SK-N-SH treated with all-trans-retinoic acid at 6 μM for 48 hours (cell line): ENCODE measurements around the gene ACO1.

Experiments
- ISL1 ChIP-seq: fragments of 250-450 bp; sonication (Bioruptor Pico); IDR thresholded peaks from 2 replicates; pipeline ENCODE4 v2.1.2; 2022; ENCODE audit warnings: mild to moderate bottlenecking, moderate library complexity
- OSR1 ChIP-seq: fragments of 250-450 bp; sonication (Bioruptor Pico); IDR thresholded peaks from 2 replicates; pipeline ENCODE4 v1.8.0; 2022; ENCODE audit warnings: moderate library complexity, mild to moderate bottlenecking, inconsistent platforms
- POU6F1 ChIP-seq: fragments of 250-450 bp; sonication (Bioruptor Pico); IDR thresholded peaks from 2 replicates; pipeline ENCODE4 v1.8.0; 2021; ENCODE audit warnings: low read depth, mild to moderate bottlenecking, moderate library complexity, borderline replicate concordance
- PPARA ChIP-seq: fragments of 250-450 bp; sonication (Bioruptor Pico); IDR thresholded peaks from 2 replicates; pipeline ENCODE4 v1.5.0; 2020; ENCODE audit warnings: mild to moderate bottlenecking, borderline replicate concordance
- ZC3H10 ChIP-seq: fragments of 250-450 bp; sonication (Bioruptor Pico); IDR thresholded peaks from 2 replicates; pipeline ENCODE4 v1.5.1; 2021; ENCODE audit warnings: mild to moderate bottlenecking, moderate library complexity
- ZFP3 ChIP-seq: fragments of 250-450 bp; sonication (Bioruptor Pico); IDR thresholded peaks from 2 replicates; pipeline ENCODE4 v1.5.0; 2020; ENCODE audit warnings: mild to moderate bottlenecking, moderate library complexity
- ZNF8 ChIP-seq: fragments of 450-650 bp; formaldehyde crosslinking; IDR thresholded peaks from 2 replicates; pipeline ENCODE4 v1.5.0; 2020; ENCODE audit warnings: mild to moderate bottlenecking, moderate library complexity

DNA sequence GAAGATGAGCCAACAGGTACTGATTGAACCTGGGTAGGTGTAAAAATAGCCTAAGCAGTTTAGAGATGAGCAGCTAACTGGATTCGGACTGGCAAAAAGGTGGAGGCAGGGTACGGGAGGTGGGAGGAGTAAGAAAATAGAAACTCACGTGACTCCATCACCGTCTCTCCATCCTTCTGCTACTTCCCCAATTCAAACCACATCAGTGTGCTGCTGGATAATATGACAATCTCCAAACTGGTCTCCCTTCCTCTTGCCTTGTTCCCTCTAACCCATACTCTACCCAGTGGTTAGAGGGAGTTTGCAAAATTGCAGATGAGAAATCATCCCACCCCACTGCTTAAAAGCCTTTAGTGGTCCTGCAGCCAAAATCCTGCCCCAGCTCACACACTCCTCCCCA is 98.9 kb downstream of the ACO1 start:
- TF ChIP-seq PPARA (CRISPR knock-in tag) (no peak), OSR1 (CRISPR knock-in tag) (no peak), ZC3H10 (CRISPR knock-in tag) (no peak), ISL1 (no peak), ZNF8 (CRISPR knock-in tag) (no peak), POU6F1 (CRISPR knock-in tag) (no peak), ZFP3 (no peak)
